GM12878 (cell line): Measurements from ENCODE around the gene PTPRN2. TPM values are rescaled to one million over a fixed set of nuclear protein-coding genes. Genes with fewer than 3 reads are reported as not detected.
"Not testable (repeated sequence)": the region's sequence is repeated elsewhere in the genome, so short reads cannot be mapped to it uniquely, and the experiment has no call there.

Experiments
- ATAC-seq: fragments of 200-7000 bp; cut with Tn5 transposase; 3 replicates; pipeline ENCODE4 v1.9.1; 2020; ENCODE audit warnings: mild to moderate bottlenecking, moderate library complexity
- BruUV-seq: library from RNA; stranded (reverse); fragments of 400-500 nt; replicated peaks from 2 replicates; lab custom pipeline; 2021; lab: Mats Ljungman, UMichigan
- CTCF ChIA-PET: fragments of 300-600 bp; sonication (Branson Sonifier 250); formaldehyde crosslinking; extraction: SDS; loops from one replicate; lab custom pipeline; 2021; ENCODE audit warnings: inconsistent platforms; lab: Yijun Ruan, JAX
- POLR2A ChIA-PET: fragments of 350-600 bp; formaldehyde crosslinking; extraction: SDS; loops from one replicate; lab custom pipeline; 2021; ENCODE audit warnings: inconsistent platforms; lab: Charles Lee
- RAD21 ChIA-PET: fragments of 300-600 bp; sonication (Branson Sonifier 250); formaldehyde crosslinking; loops from one replicate; lab custom pipeline; 2023; ENCODE audit warnings: antibody characterized with exemption; ENCODE audit not compliant: unreplicated experiment; lab: Charles Lee
- SMC1A ChIA-PET: fragments of 300-600 bp; sonication (Branson Sonifier 250); formaldehyde crosslinking; loops from one replicate; lab custom pipeline; 2023; ENCODE audit not compliant: unreplicated experiment, uncharacterized antibody; lab: Charles Lee
- DNase-seq: peaks from one replicate; pipeline ENCODE4 v3.0.0-alpha.2; 2011; ENCODE audit warnings: low read depth, low spot score
- FAIRE-seq: peaks from 3 replicates; lab custom pipeline; 2011; peaks lifted over from hg19 to GRCh38; lab: Jason Lieb, UNC
- H2AFZ ChIP-seq: 2 replicates; pipeline ENCODE4 v1.6.0; 2011; ENCODE audit warnings: low read depth, low read length, control low read depth; ENCODE audit not compliant: control insufficient read depth
- H3K27ac ChIP-seq: 2 replicates; pipeline ENCODE4 v1.5.1; 2011; ENCODE audit warnings: control low read depth; ENCODE audit not compliant: control insufficient read depth, insufficient read depth
- H3K27me3 ChIP-seq, 2 experiments: replicated peaks in 1 of 2; 2 replicates each; pipeline versions ENCODE4 v1.6.0 to v1.6.1; 2011; ENCODE audit warnings: low read length in 1 of 2; ENCODE audit not compliant: control insufficient read depth in 2 of 2, insufficient read depth in 2 of 2
- H3K36me3 ChIP-seq, 2 experiments: 2 replicates each; pipeline ENCODE4 v1.5.1; 2011; ENCODE audit warnings: low read length in 1 of 2; ENCODE audit not compliant: control insufficient read depth in 2 of 2, insufficient read depth in 2 of 2
- H3K4me1 ChIP-seq: 2 replicates; pipeline ENCODE4 v1.6.1; 2011; ENCODE audit warnings: mild to moderate bottlenecking, low read length, moderate library complexity, mixed read lengths; ENCODE audit not compliant: control insufficient read depth, insufficient read depth
- H3K4me2 ChIP-seq: 2 replicates; pipeline ENCODE4 v1.6.0; 2011; ENCODE audit warnings: control low read depth; ENCODE audit not compliant: control insufficient read depth, insufficient read depth
- H3K4me3 ChIP-seq: fragments of 200-600 bp; sonication (generic); 2 replicates; pipeline ENCODE4 v1.5.1; 2016
- H3K79me2 ChIP-seq: 2 replicates; pipeline ENCODE4 v1.6.0; 2011; ENCODE audit warnings: low read length; ENCODE audit not compliant: control insufficient read depth, insufficient read depth
- H3K9ac ChIP-seq: 2 replicates; pipeline ENCODE4 v1.8.0; 2011; ENCODE audit warnings: low read length, control low read depth, mixed read lengths; ENCODE audit not compliant: control insufficient read depth, insufficient read depth
- H3K9me3 ChIP-seq: replicated peaks from 3 replicates; pipeline ENCODE4 v1.5.1; 2011; ENCODE audit warnings: mild to moderate bottlenecking, low read length; ENCODE audit not compliant: control insufficient read depth, insufficient read depth
- H4K20me1 ChIP-seq: 2 replicates; pipeline ENCODE4 v1.6.0; 2011; ENCODE audit not compliant: control insufficient read depth, insufficient read depth
- WGBS: methylation state at CpG from one replicate; pipeline ENCODE4 v1.1.6; 2016; ENCODE audit warnings: low lambda C conversion rate; ENCODE audit not compliant: insufficient replicate concordance, insufficient coverage; ENCODE audit errors: missing lambda C conversion rate; 5-methylcytosine and 5-hydroxymethylcytosine counted together
- in situ Hi-C: fragments of 300-500 bp; cut with MboI; formaldehyde crosslinking; loops from 9 replicates; pipeline ENCODE4 v1.14.3; 2018; ENCODE audit warnings: mixed read lengths
- intact Hi-C: fragments of 100-400 bp; cut with micrococcal nuclease; formaldehyde crosslinking; loops from one replicate; pipeline ENCODE4 v1.14.2; 2022; ENCODE audit not compliant: unreplicated experiment
- polyA plus RNA-seq, 11 experiments: library from polyadenylated mRNA; depleted of rRNA in 4 of 11; unstranded in 6 of 11; stranded (reverse) in 5 of 11; fragments of >200 nt; fragmentation: Nextera tagmentation in 4 of 11; fragmentation: Illumina TruSeq in 1 of 11; extraction: Ambion mirVana in 4 of 11; extraction: Trizol in 1 of 11; gene quantifications; 1 replicate in 1 of 11; 2 replicates in 10 of 11; pipeline versions ENCODE4 v1.2.1 to v1.2.3, GENCODE V29; 2011 to 2016; ENCODE audit warnings: inconsistent platforms in 2 of 11, missing spikeins in 2 of 11, low read depth in 1 of 11
- total RNA-seq, 4 experiments: library from RNA; depleted of rRNA in 3 of 4; stranded (reverse); fragments of >200 nt in 3 of 4; fragmentation: Illumina TruSeq in 1 of 4; extraction: Trizol in 1 of 4; gene quantifications; 2 replicates each; pipeline versions ENCODE4 v1.2.1 to v1.2.3, GENCODE V29; 2013 to 2021

The PTPRN2 gene
- total and polyA plus RNA-seq, 10 of the 15 experiments (the other 5 are each of a cell fraction or from before 2014, with no cell fraction given) = 5.4 TPM; not detected in 9

- H3K9me3 ChIP-seq, H3K27ac ChIP-seq, in situ Hi-C loops, POLR2A ChIA-PET, BruUV-seq, H3K27me3 ChIP-seq, DNase-seq, CTCF ChIA-PET, intact Hi-C loops, H2AFZ ChIP-seq, RAD21 ChIA-PET, H3K9ac ChIP-seq, H3K4me2 ChIP-seq, ATAC-seq, H3K4me3 ChIP-seq, SMC1A ChIA-PET, H3K36me3 ChIP-seq, H3K4me1 ChIP-seq, H3K79me2 ChIP-seq, H4K20me1 ChIP-seq, FAIRE-seq: not testable (repeated sequence)
- WGBS = 79% methylated on average over 24 of the region's 26 CpGs
These were observed 64.3 kb downstream of the PTPRN2 start for GRCh38 chr7:158523165-158523856.

DNA sequence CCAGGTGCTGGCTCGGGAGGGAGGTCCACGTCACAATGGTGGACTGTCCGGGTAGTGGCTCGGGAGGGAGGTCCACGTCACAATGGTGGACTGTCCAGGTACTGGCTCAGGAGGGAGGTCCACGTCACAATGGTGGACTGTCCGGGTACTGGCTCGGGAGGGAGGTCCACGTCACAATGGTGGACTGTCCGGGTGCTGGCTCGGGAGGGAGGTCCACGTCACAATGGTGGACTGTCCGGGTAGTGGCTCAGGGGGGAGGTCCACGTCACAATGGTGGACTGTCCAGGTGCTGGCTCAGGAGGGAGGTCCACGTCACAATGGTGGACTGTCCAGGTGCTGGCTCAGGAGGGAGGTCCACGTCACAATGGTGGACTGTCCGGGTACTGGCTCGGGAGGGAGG is 65.8 kb downstream of the PTPRN2 start:
- H3K27ac ChIP-seq, H3K9ac ChIP-seq, H3K4me1 ChIP-seq, ATAC-seq, H3K27me3 ChIP-seq, H3K36me3 ChIP-seq, POLR2A ChIA-PET, SMC1A ChIA-PET, H3K79me2 ChIP-seq, in situ Hi-C loops, intact Hi-C loops, H3K4me2 ChIP-seq, CTCF ChIA-PET, H4K20me1 ChIP-seq, DNase-seq, BruUV-seq, H2AFZ ChIP-seq, H3K4me3 ChIP-seq, RAD21 ChIA-PET, H3K9me3 ChIP-seq, FAIRE-seq: not testable (repeated sequence)
- 78% methylated on average over 18 of the region's 18 CpGs for WGBS
